Gastrocnemius medialis (tissue), 4 donors: Measurements from ENCODE around the gene CALML5. TPM values are rescaled to one million over a fixed set of nuclear protein-coding genes. Genes with fewer than 3 reads are reported as not detected.

Experiments
- ATAC-seq, 2 donors: fragments of 150-250 bp; one replicate each; pipeline ENCODE4 v1.9.1; 2016
- DNase-seq, 2 donors: peaks; one replicate each; pipeline ENCODE4 v3.0.0-alpha.2; 2019
- H3K27ac ChIP-seq, 4 donors: fragments of 200-600 bp; sonication (generic); 1 replicate in 1 of 4; 2 replicates in 3 of 4; pipeline ENCODE4 v1.5.1; 2016 to 2018; ENCODE audit warnings: mild to moderate bottlenecking in 2 of 4, moderate library complexity in 1 of 4
- H3K27me3 ChIP-seq, 3 donors: fragments of 200-600 bp; sonication (generic) in 2 of 3; 1 replicate in 1 of 3; 2 replicates in 2 of 3; pipeline versions ENCODE4 v1.5.1 to v1.6.0; 2016 to 2019; ENCODE audit warnings: mild to moderate bottlenecking in 1 of 3, moderate library complexity in 1 of 3
- H3K36me3 ChIP-seq, 2 donors: fragments of 200-600 bp; sonication (generic) in 1 of 2; one replicate each; pipeline ENCODE4 v1.5.1; 2017 to 2018
- H3K4me1 ChIP-seq, 2 donors: fragments of 200-600 bp; sonication (generic) in 1 of 2; one replicate each; pipeline ENCODE4 v1.5.1; 2016 to 2017; ENCODE audit warnings: mild to moderate bottlenecking in 2 of 2
- H3K4me3 ChIP-seq, 4 donors: fragments of 200-600 bp; sonication (generic) in 3 of 4; 1 replicate in 1 of 4; 2 replicates in 3 of 4; pipeline ENCODE4 v1.5.1; 2016 to 2019; ENCODE audit warnings: mild to moderate bottlenecking in 2 of 4
- H3K9me3 ChIP-seq, 3 donors: fragments of 200-600 bp; sonication (generic) in 2 of 3; 1 replicate in 1 of 3; 2 replicates in 2 of 3; pipeline ENCODE4 v1.5.1; 2016 to 2019
- CTCF ChIP-seq, 5 experiments: fragments of 450-650 bp in 3 of 5; fragments of 200-600 bp in 2 of 5; sonication (generic) in 2 of 5; IDR thresholded peaks in 4 of 5; conservative IDR thresholded peaks in 1 of 5; 1 replicate in 4 of 5; 2 replicates in 1 of 5; pipeline ENCODE4 v1.5.1; 2016 to 2019; ENCODE audit warnings: antibody characterized with exemption in 5 of 5, mild to moderate bottlenecking in 3 of 5, moderate library complexity in 3 of 5
- POLR2A ChIP-seq, 2 donors: fragments of 450-650 bp; IDR thresholded peaks; one replicate each; pipeline ENCODE4 v1.6.1; 2017; ENCODE audit warnings: antibody characterized with exemption in 2 of 2, mild to moderate bottlenecking in 2 of 2, moderate library complexity in 2 of 2
- in situ Hi-C, 4 donors: fragments of 200-750 bp; cut with MboI; loops; one replicate each; pipeline versions ENCODE4 v1.15.0 to v1.8.0; 2017; ENCODE audit warnings: low sequenced_read_pairs in 4 of 4
- intact Hi-C: fragments of 100-400 bp; cut with DNase I; formaldehyde crosslinking; loops from one replicate; pipeline ENCODE4 v1.15.1; 2023; ENCODE audit warnings: low total_unique reads
- total RNA-seq, 4 donors: library from RNA; depleted of rRNA; stranded (reverse); fragments of >200 nt; gene quantifications; one replicate each; pipeline versions ENCODE4 v1.1.0 to v1.2.3, GENCODE V29; 2016

CALML5 gene
- total RNA-seq, 4 donors from 2014 or later, result not detected

GRCh38 chr10:5485948-5486852, 13.2 kb downstream of the CALML5 start:
- H3K27ac ChIP-seq, result no peak overlapping the region
- DNase-seq (no peak), ATAC-seq (no peak)

GRCh38 chr10:5485290-5485689, 14.1 kb downstream of the CALML5 start:
- ATAC-seq (no peak), DNase-seq (no peak)
- H3K4me1 ChIP-seq, result no peaks in the 10 kb centered on the region
- H3K27me3 ChIP-seq, result no peaks in the 10 kb centered on the region
- H3K27ac ChIP-seq, result no peak overlapping the region
- no peaks in the 10 kb centered on the region for H3K9me3 ChIP-seq
- no peaks in the 10 kb centered on the region for H3K36me3 ChIP-seq
- TF ChIP-seq POLR2A (IDR thresholded peaks at IDR 0.05) (no peak), CTCF (IDR thresholded peaks at IDR 0.05 in 4 of 5, conservative IDR thresholded peaks at IDR 0.05 in 1 of 5) (no peak)
- no peak overlapping the region for H3K4me3 ChIP-seq
- intact Hi-C loops, result no loop called here
- in situ Hi-C loops, result no loop called here

More at GRCh38 chr10:5485948-5486852, 13.2 kb downstream of the CALML5 start:
- in situ Hi-C loops, result no loop called here
- intact Hi-C loops, result no loop called here
- no peak overlapping the region for H3K4me3 ChIP-seq
- no peak for TF ChIP-seq POLR2A (IDR thresholded peaks at IDR 0.05)
- no peak for TF ChIP-seq CTCF (IDR thresholded peaks at IDR 0.05 in 4 of 5, conservative IDR thresholded peaks at IDR 0.05 in 1 of 5)
- no peaks in the 10 kb centered on the region for H3K9me3 ChIP-seq
- H3K4me1 ChIP-seq, result no peaks in the 10 kb centered on the region
- no peaks in the 10 kb centered on the region for H3K27me3 ChIP-seq
- H3K36me3 ChIP-seq, result no peaks in the 10 kb centered on the region

GRCh38 chr10:5484205-5484604, 15.2 kb downstream of the CALML5 start:
- TF ChIP-seq POLR2A (IDR thresholded peaks at IDR 0.05) (no peak), CTCF (IDR thresholded peaks at IDR 0.05 in 4 of 5, conservative IDR thresholded peaks at IDR 0.05 in 1 of 5) (no peak)
- intact Hi-C loops, result no loop called here
- H3K36me3 ChIP-seq, result no peaks in the 10 kb centered on the region

GRCh38 chr10:5482016-5482415, 17.4 kb downstream of the CALML5 start:
- DNase-seq (no peak), ATAC-seq (no peak)
- H3K27ac ChIP-seq, result no peak overlapping the region
- H3K9me3 ChIP-seq, result no peaks in the 10 kb centered on the region
- intact Hi-C loops, result no loop called here
- no peaks in the 10 kb centered on the region for H3K4me1 ChIP-seq
- no peak overlapping the region for H3K4me3 ChIP-seq
- H3K27me3 ChIP-seq, result no peaks in the 10 kb centered on the region
- TF ChIP-seq CTCF (IDR thresholded peaks at IDR 0.05 in 4 of 5, conservative IDR thresholded peaks at IDR 0.05 in 1 of 5), result no peak
- TF ChIP-seq POLR2A (IDR thresholded peaks at IDR 0.05), result no peak
- in situ Hi-C loops, result no loop called here
- no peaks in the 10 kb centered on the region for H3K36me3 ChIP-seq

More at GRCh38 chr10:5484205-5484604, 15.2 kb downstream of the CALML5 start:
- in situ Hi-C loops, result no loop called here
- no peak for ATAC-seq
- H3K27me3 ChIP-seq, result no peaks in the 10 kb centered on the region
- H3K4me1 ChIP-seq, result no peaks in the 10 kb centered on the region
- DNase-seq, result no peak
- H3K4me3 ChIP-seq, result no peak overlapping the region
- no peak overlapping the region for H3K27ac ChIP-seq
- H3K9me3 ChIP-seq, result no peaks in the 10 kb centered on the region
